H1 (cell line): Measurements from ENCODE around the gene SLC28A1. TPM values are rescaled to one million over a fixed set of nuclear protein-coding genes. Genes with fewer than 3 reads are reported as not detected.

Source experiments
- BACH1 ChIP-seq: IDR thresholded peaks from 2 replicates; pipeline ENCODE4 v1.6.1; 2012; ENCODE audit warnings: low read length, improper control_type of control experiment
- CBX5 ChIP-seq: fragments of 300-800, 300-1000 bp; sonication (generic); IDR thresholded peaks from 2 replicates; pipeline ENCODE4 v1.7.1; 2016; ENCODE audit warnings: antibody characterized with exemption, low read length, low read depth
- CHD7 ChIP-seq: fragments of 300-600 bp; sonication (generic); IDR thresholded peaks from 2 replicates; pipeline ENCODE4 v1.7.1; 2012; ENCODE audit warnings: low read length, moderate library complexity, mild to moderate bottlenecking, inconsistent platforms; ENCODE audit not compliant: insufficient replicate concordance
- GABPA ChIP-seq: IDR thresholded peaks from 2 replicates; pipeline ENCODE4 v1.6.1; 2011; ENCODE audit warnings: mild to moderate bottlenecking, low read length, moderate library complexity, borderline replicate concordance; ENCODE audit not compliant: insufficient read depth
- TBP ChIP-seq: IDR thresholded peaks from 2 replicates; pipeline ENCODE4 v1.6.1; 2011; ENCODE audit warnings: low read depth, low read length, improper control_type of control experiment
- polyA plus RNA-seq, 7 experiments: library from polyadenylated mRNA; depleted of rRNA in 3 of 7; stranded (reverse) in 5 of 7; unstranded in 2 of 7; fragments of >200 nt in 5 of 7; fragments of 200-250 nt in 2 of 7; gene quantifications; 1 replicate in 5 of 7; 2 replicates in 1 of 7; 4 replicates in 1 of 7; pipeline versions ENCODE4 v1.2.1 to v1.2.3, GENCODE V29; 2011 to 2013; ENCODE audit warnings: missing spikeins in 2 of 7, mixed read lengths in 2 of 7
- total RNA-seq: library from RNA; stranded (reverse); fragmentation: NEBNext Ultra II Directional; extraction: Animal tissue kit (Norgen Biotek cat#: 25700); gene quantifications from 2 replicates; pipeline ENCODE4 v1.2.1, GENCODE V29; 2021

Gene SLC28A1
- total and polyA plus RNA-seq, 2 of the 8 experiments (the other 6 are each of a cell fraction or from before 2014, with no cell fraction given), result 0.09 TPM; not detected in 1

GRCh38 chr15:84970843-84971242, 86.4 kb downstream of the SLC28A1 start (continued):
- TF ChIP-seq CHD7 (no peak), TBP (no peak), CBX5 (no peak), BACH1 (no peak), GABPA (no peak)
